HepG2 (cell line): ENCODE data around the gene TMOD3. TPM values are rescaled to one million over a fixed set of nuclear protein-coding genes. Genes with fewer than 3 reads are reported as not detected.

ENCODE experiments used
- ATAC-seq: fragments of 200-7000 bp; cut with Tn5 transposase; 3 replicates; pipeline ENCODE4 v1.9.1; 2020; ENCODE audit warnings: mild to moderate bottlenecking, moderate library complexity
- BruUV-seq: library from RNA; stranded (reverse); fragments of 400-500 nt; replicated peaks from 2 replicates; lab custom pipeline; 2021; lab: Mats Ljungman, UMichigan
- CTCF ChIA-PET: fragments of 300-600 bp; formaldehyde crosslinking; extraction: SDS; loops from one replicate; lab custom pipeline; 2021; ENCODE audit warnings: low total read pairs, inconsistent platforms, low intra/inter-chr PET ratio; lab: Yijun Ruan, JAX
- POLR2A ChIA-PET: fragments of 350-600 bp; sonication (Branson Sonifier 250); formaldehyde crosslinking; loops from one replicate; lab custom pipeline; 2020; ENCODE audit warnings: antibody characterized with exemption, inconsistent platforms; lab: Yijun Ruan, JAX
- DNase-seq: peaks from one replicate; pipeline ENCODE4 v3.0.0-alpha.2; 2015; ENCODE audit warnings: low spot score
- FAIRE-seq: peaks from 3 replicates; lab custom pipeline; 2011; peaks lifted over from hg19 to GRCh38; lab: Jason Lieb, UNC
- H2AFZ ChIP-seq: one replicate; pipeline ENCODE4 v1.6.1; 2011; ENCODE audit warnings: low read length, inconsistent platforms
- H3K27ac ChIP-seq: fragments of 300-600 bp; 3 replicates; pipeline ENCODE4 v1.8.0; 2011; ENCODE audit warnings: mixed run types, mild to moderate bottlenecking, mixed read lengths, low read length, inconsistent platforms; ENCODE audit not compliant: insufficient read depth; ENCODE audit errors: extremely low read length
- H3K27me3 ChIP-seq, 2 experiments: fragments of 200-600 bp in 1 of 2; 2 replicates in 1 of 2; 3 replicates in 1 of 2; pipeline versions ENCODE4 v1.6.0 to v1.8.0; 2011; ENCODE audit warnings: low read length in 2 of 2, mild to moderate bottlenecking in 2 of 2, moderate library complexity in 2 of 2, inconsistent platforms in 1 of 2; ENCODE audit not compliant: insufficient read depth in 2 of 2, control insufficient read depth in 1 of 2
- H3K36me3 ChIP-seq, 2 experiments: fragments of 200-600 bp in 1 of 2; replicated peaks in 1 of 2; 2 replicates in 1 of 2; 3 replicates in 1 of 2; pipeline versions ENCODE4 v1.5.1 to v1.8.0; 2011; ENCODE audit warnings: low read length in 2 of 2, inconsistent platforms in 1 of 2; ENCODE audit not compliant: insufficient read depth in 2 of 2, control insufficient read depth in 1 of 2
- H3K4me1 ChIP-seq: 2 replicates; pipeline ENCODE4 v1.5.1; 2012; ENCODE audit warnings: low read length, inconsistent platforms; ENCODE audit not compliant: insufficient read depth
- H3K4me2 ChIP-seq: 2 replicates; pipeline ENCODE4 v1.6.0; 2011; ENCODE audit warnings: low read depth, low read length, inconsistent platforms
- H3K4me3 ChIP-seq, 3 experiments: fragments of 200-600 bp in 1 of 3; sonication (generic), shearing (Covaris generic) in 1 of 3; replicated peaks in 1 of 3; 2 replicates each; pipeline ENCODE4 v1.5.1; 2011 to 2016; ENCODE audit warnings: low read length in 3 of 3, inconsistent platforms in 2 of 3, low read depth in 2 of 3, mild to moderate bottlenecking in 2 of 3, control low read depth in 1 of 3, mixed read lengths in 1 of 3; ENCODE audit not compliant: insufficient read depth in 1 of 3
- H3K79me2 ChIP-seq: one replicate; pipeline ENCODE4 v1.6.1; 2011; ENCODE audit warnings: low read length, inconsistent platforms; ENCODE audit not compliant: insufficient read depth
- H3K9ac ChIP-seq: 2 replicates; pipeline ENCODE4 v1.6.0; 2011; ENCODE audit warnings: mild to moderate bottlenecking, low read depth, low read length, inconsistent platforms; ENCODE audit not compliant: insufficient read depth
- H3K9me3 ChIP-seq: 2 replicates; pipeline ENCODE4 v1.5.1; 2012; ENCODE audit warnings: mild to moderate bottlenecking, low read length
- H4K20me1 ChIP-seq: 2 replicates; pipeline ENCODE4 v1.6.0; 2011; ENCODE audit warnings: inconsistent platforms, mild to moderate bottlenecking, low read length, moderate library complexity; ENCODE audit not compliant: insufficient read depth
- CEBPB ChIP-seq: IDR thresholded peaks from 2 replicates; pipeline ENCODE4 v1.6.1; 2011; ENCODE audit warnings: low read depth, low read length, improper control_type of control experiment, borderline replicate concordance
- CHD4 ChIP-seq: fragments of 200-600 bp; sonication (generic); IDR thresholded peaks from 2 replicates; pipeline ENCODE4 v1.7.0; 2017; ENCODE audit warnings: mild to moderate bottlenecking, low read length, borderline replicate concordance
- HNRNPL ChIP-seq: fragments of 200-400 bp; formaldehyde crosslinking; IDR thresholded peaks from 2 replicates; pipeline ENCODE4 v1.6.1; 2017; ENCODE audit warnings: mild to moderate bottlenecking, low read depth, low read length
- KAT8 ChIP-seq: IDR thresholded peaks from 2 replicates; pipeline ENCODE4 v1.6.1; 2016; ENCODE audit warnings: missing genetic modification reagents, missing compliant biosample characterization
- MED1 ChIP-seq: sonication (generic); formaldehyde crosslinking; IDR thresholded peaks from 2 replicates; pipeline ENCODE4 v1.4.0; 2020; ENCODE audit warnings: missing genetic modification reagents
- MIER2 ChIP-seq: IDR thresholded peaks from 2 replicates; pipeline ENCODE4 v1.6.1; 2016; ENCODE audit warnings: missing biosample characterization, missing genetic modification reagents
- MTA3 ChIP-seq: sonication (generic); formaldehyde crosslinking; IDR thresholded peaks from 2 replicates; pipeline ENCODE4 v1.4.0; 2020; ENCODE audit warnings: missing genetic modification reagents
- SP5 ChIP-seq: IDR thresholded peaks from 2 replicates; pipeline ENCODE4 v1.6.1; 2016; ENCODE audit warnings: low read depth, borderline replicate concordance
- TOPORS ChIP-seq: sonication (generic); formaldehyde crosslinking; IDR thresholded peaks from 2 replicates; pipeline ENCODE4 v1.8.0; 2023; ENCODE audit warnings: mild to moderate bottlenecking, missing genetic modification reagents
- ZFP36L2 ChIP-seq: sonication (generic); formaldehyde crosslinking; IDR thresholded peaks from 2 replicates; pipeline ENCODE4 v1.4.0; 2020; ENCODE audit warnings: missing genetic modification reagents
- ZMYM4 ChIP-seq: sonication (generic); formaldehyde crosslinking; IDR thresholded peaks from 2 replicates; pipeline ENCODE4 v1.8.1; 2023; ENCODE audit warnings: mild to moderate bottlenecking, missing genetic modification reagents
- ZNF136 ChIP-seq: sonication (generic); formaldehyde crosslinking; IDR thresholded peaks from 2 replicates; pipeline ENCODE4 v1.8.1; 2022; ENCODE audit warnings: low read depth, mild to moderate bottlenecking, moderate library complexity, missing genetic modification reagents
- ZNF333 ChIP-seq: sonication (generic); formaldehyde crosslinking; IDR thresholded peaks from 2 replicates; pipeline ENCODE4 v1.4.0; 2020; ENCODE audit warnings: mild to moderate bottlenecking, missing genetic modification reagents, borderline replicate concordance
- WGBS: methylation state at CpG from one replicate; pipeline ENCODE4 v1.1.6; 2017; ENCODE audit warnings: low lambda C conversion rate; 5-methylcytosine and 5-hydroxymethylcytosine counted together
- in situ Hi-C: cut with HindIII; loops from 2 replicates; pipeline ENCODE4 v1.10.0; 2017; ENCODE audit warnings: low pct_unique_long_range_greater_than_20kb; ENCODE audit not compliant: extremely low pct_ligation_motif_present
- intact Hi-C: fragments of 100-400 bp; cut with micrococcal nuclease; formaldehyde crosslinking; loops from one replicate; pipeline ENCODE4 v1.10.0; 2022; ENCODE audit not compliant: unreplicated experiment
- polyA plus RNA-seq, 8 experiments: library from polyadenylated mRNA; depleted of rRNA in 3 of 8; stranded (reverse) in 7 of 8; unstranded in 1 of 8; fragments of >200 nt; fragmentation: Illumina TruSeq in 4 of 8; extraction: Trizol in 4 of 8; gene quantifications; 2 replicates each; pipeline versions ENCODE4 v1.2.1 to v1.2.3, GENCODE V29; 2011 to 2016; ENCODE audit warnings: low read depth in 4 of 8, missing spikeins in 1 of 8, mixed read lengths in 1 of 8; ENCODE audit not compliant: insufficient read depth in 1 of 8
- total RNA-seq, 5 experiments: library from RNA; depleted of rRNA; stranded (reverse); fragments of >200 nt; fragmentation: Illumina TruSeq; extraction: Trizol; gene quantifications; 2 replicates each; pipeline ENCODE4 v1.2.3, GENCODE V29; 2016; ENCODE audit warnings: low read depth in 1 of 5
- TF ChIP-seq, protein P1 (sequence below): IDR thresholded peaks from 2 replicates; pipeline ENCODE4 v1.6.1; 2012; ENCODE audit warnings: low read depth, low read length, improper control_type of control experiment
- TF ChIP-seq, protein P2 (sequence below): sonication (generic); formaldehyde crosslinking; IDR thresholded peaks from 2 replicates; pipeline ENCODE4 v1.9.0; 2021; ENCODE audit warnings: missing genetic modification reagents, borderline replicate concordance
- TF ChIP-seq, protein P3 (sequence below): sonication (generic); formaldehyde crosslinking; IDR thresholded peaks from 2 replicates; pipeline ENCODE4 v1.4.0; 2020; ENCODE audit warnings: missing genetic modification reagents, borderline replicate concordance

TMOD3 gene
- total and polyA plus RNA-seq, 2 of the 13 experiments (the other 11 are each of a cell fraction or from before 2014, with no cell fraction given) = 5.1 to 23.2 TPM

DNA sequence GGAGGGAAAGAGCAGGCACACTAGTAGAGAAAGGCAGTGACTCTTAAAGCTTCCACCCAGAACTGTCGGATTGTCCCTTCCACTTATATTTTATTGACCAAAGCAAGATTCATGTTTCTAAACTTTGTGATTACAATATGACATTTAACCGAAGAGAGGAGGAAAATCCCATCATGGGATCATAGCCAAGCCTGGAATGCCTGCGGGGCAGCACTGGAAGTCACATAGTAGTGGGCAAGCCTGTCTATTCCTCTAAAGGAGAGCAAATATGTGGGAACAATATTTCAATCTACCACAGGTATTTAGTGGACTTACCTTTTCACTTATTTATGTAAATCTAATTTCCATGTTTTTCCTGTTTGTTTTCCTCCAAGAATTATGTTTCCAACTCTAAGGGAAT, 3.8 kb upstream of the TMOD3 start (continued):
- TF ChIP-seq, protein P1, sequence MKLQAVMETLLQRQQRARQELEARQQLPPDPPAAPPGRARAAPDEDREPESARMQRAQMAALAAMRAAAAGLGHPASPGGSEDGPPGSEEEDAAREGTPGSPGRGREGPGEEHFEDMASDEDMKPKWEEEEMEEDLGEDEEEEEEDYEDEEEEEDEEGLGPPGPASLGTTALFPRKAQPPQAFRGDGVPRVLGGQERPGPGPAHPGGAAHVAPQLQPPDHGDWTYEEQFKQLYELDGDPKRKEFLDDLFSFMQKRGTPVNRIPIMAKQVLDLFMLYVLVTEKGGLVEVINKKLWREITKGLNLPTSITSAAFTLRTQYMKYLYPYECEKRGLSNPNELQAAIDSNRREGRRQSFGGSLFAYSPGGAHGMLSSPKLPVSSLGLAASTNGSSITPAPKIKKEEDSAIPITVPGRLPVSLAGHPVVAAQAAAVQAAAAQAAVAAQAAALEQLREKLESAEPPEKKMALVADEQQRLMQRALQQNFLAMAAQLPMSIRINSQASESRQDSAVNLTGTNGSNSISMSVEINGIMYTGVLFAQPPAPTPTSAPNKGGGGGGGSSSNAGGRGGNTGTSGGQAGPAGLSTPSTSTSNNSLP = no peak

DNA sequence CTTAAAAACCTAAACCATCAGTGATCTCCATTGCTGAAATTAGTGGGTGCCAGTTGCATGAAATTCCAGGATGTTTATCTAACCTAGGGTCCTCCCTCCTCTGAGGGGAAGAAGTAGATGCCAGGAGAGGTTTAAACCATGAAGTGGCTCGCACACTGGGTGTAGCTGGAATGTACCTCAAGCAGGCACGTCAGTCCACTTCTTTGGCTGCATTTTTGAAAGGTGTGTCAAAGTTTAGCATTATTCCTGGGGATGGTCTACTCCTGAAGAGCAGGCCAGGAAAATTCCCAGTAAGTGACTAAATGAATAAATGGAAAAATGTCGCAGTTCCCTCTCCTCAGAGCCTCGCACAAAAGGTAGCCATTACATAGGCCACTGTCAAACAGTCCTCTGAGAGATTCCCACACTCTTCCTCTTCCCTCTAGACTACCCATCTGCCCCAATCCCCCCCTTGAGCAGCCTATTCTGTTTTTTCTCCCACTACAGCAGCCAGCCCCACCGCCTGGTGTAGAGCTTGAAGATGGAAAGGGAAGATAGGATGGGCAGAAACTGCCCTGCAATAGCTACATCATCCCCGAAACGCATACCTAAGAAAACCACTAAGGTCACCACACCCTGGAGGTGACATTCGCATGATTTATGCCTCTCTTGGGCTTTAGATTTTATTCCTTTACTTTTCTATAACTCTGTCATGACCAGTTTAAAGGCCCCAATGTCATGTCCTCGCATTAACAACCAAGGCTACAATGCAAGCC, 655 bp upstream of the TMOD3 start:
- Histone ChIP-seq H2AFZ (peak overlapping the region; percentile 64), H3K4me1 (peaks cover 41% of the 10 kb centered on the region), H3K27me3 (no peaks in the 10 kb centered on the region), H3K79me2 (peaks cover 37% of the 10 kb centered on the region), H3K27ac (no peak overlapping the region), H3K4me3 (peak overlapping the region; percentile 83 to 92 (median 84); a peak in 4 of 6 replicates), H3K9me3 (no peaks in the 10 kb centered on the region), H3K36me3 (no peaks in the 10 kb centered on the region; a peak in 1 of 5 replicates), H3K9ac (no peak overlapping the region), H3K4me2 (peak overlapping the region; percentile 76), H4K20me1 (peaks cover 12% of the 10 kb centered on the region)
- DNase-seq (no peak), FAIRE-seq (no peak), ATAC-seq (no peak)
- BruUV-seq = no TSS peak
- in situ Hi-C loops (no loop called here), intact Hi-C loops (no loop called here)
- WGBS = 27% methylated on average over 9 of the region's 9 CpGs
- POLR2A ChIA-PET = interaction anchor here (0.7 to 1.4 kb wide), 4 partner anchors 9 to 178 kb away, joined by 3 to 5 read pairs (median 3); no protein-coding TSS in a partner anchor
- CTCF ChIA-PET = no interaction called here
- TF ChIP-seq MTA3 (CRISPR knock-in tag) (no peak), CHD4 (no peak), CEBPB (no peak), HNRNPL (no peak), SP5 (no peak), KAT8 (CRISPR knock-in tag) (no peak), ZNF333 (no peak), MED1 (no peak), MIER2 (CRISPR knock-in tag) (no peak), ZFP36L2 (CRISPR knock-in tag) (no peak), TOPORS (CRISPR knock-in tag) (no peak), ZNF136 (CRISPR knock-in tag) (no peak), ZMYM4 (no peak)
- TF ChIP-seq, protein P2, sequence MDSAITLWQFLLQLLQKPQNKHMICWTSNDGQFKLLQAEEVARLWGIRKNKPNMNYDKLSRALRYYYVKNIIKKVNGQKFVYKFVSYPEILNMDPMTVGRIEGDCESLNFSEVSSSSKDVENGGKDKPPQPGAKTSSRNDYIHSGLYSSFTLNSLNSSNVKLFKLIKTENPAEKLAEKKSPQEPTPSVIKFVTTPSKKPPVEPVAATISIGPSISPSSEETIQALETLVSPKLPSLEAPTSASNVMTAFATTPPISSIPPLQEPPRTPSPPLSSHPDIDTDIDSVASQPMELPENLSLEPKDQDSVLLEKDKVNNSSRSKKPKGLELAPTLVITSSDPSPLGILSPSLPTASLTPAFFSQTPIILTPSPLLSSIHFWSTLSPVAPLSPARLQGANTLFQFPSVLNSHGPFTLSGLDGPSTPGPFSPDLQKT = no peak
- TF ChIP-seq, protein P3, sequence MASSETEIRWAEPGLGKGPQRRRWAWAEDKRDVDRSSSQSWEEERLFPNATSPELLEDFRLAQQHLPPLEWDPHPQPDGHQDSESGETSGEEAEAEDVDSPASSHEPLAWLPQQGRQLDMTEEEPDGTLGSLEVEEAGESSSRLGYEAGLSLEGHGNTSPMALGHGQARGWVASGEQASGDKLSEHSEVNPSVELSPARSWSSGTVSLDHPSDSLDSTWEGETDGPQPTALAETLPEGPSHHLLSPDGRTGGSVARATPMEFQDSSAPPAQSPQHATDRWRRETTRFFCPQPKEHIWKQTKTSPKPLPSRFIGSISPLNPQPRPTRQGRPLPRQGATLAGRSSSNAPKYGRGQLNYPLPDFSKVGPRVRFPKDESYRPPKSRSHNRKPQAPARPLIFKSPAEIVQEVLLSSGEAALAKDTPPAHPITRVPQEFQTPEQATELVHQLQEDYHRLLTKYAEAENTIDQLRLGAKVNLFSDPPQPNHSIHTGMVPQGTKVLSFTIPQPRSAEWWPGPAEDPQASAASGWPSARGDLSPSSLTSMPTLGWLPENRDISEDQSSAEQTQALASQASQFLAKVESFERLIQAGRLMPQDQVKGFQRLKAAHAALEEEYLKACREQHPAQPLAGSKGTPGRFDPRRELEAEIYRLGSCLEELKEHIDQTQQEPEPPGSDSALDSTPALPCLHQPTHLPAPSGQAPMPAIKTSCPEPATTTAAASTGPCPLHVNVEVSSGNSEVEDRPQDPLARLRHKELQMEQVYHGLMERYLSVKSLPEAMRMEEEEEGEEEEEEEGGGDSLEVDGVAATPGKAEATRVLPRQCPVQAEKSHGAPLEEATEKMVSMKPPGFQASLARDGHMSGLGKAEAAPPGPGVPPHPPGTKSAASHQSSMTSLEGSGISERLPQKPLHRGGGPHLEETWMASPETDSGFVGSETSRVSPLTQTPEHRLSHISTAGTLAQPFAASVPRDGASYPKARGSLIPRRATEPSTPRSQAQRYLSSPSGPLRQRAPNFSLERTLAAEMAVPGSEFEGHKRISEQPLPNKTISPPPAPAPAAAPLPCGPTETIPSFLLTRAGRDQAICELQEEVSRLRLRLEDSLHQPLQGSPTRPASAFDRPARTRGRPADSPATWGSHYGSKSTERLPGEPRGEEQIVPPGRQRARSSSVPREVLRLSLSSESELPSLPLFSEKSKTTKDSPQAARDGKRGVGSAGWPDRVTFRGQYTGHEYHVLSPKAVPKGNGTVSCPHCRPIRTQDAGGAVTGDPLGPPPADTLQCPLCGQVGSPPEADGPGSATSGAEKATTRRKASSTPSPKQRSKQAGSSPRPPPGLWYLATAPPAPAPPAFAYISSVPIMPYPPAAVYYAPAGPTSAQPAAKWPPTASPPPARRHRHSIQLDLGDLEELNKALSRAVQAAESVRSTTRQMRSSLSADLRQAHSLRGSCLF (CRISPR knock-in tag) = no peak
